CD4-positive, alpha-beta T cell treated with Interleukin-21 for 1 hour (primary cell): ENCODE data around the gene DYTN.

Experiments
- DNase-seq: peaks from one replicate; pipeline ENCODE4 v3.0.0-alpha.2; 2020

The DYTN gene

GRCh38 chr2:206610451-206610850 lies 107.7 kb downstream of the DYTN start:
- DNase-seq: no peak

- DNase-seq: no peak
Measured at GRCh38 chr2:206603243-206603642, 115.0 kb downstream of the DYTN start.
